Measurements from ENCODE around the gene UNC5A.

DNA sequence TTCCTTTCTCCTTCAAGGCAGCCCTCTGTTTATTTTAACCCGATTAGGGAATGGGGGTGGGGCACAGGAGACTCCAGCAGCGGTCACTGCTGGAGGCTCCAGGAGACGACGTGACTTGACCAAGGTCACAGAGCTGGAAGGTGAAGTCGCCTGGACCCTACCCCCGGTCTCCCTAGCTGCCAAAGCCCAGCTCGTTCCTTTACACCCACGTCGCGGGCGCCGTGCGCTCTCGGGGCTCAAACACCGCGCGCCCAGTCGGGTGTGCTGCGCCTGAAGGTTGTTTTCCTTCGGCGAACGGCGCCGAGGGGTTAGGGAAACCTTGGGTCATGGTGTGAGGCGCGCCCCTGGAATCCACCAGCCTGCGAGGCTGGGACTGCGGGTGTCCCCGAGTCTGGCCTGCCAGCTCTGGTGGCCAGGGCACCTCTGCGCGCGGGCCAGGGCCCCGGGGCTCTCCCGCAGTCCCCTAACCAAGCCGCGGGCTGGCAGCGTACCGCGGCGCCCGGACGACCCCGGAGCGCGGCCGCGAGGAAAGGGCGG, 747 bp upstream of the UNC5A start:
- TF ChIP-seq EP300 (IDR thresholded peaks at IDR 0.05) (no peak), POLR2A (IDR thresholded peaks at IDR 0.05) (no peak)
- TF ChIP-seq, protein P1, sequence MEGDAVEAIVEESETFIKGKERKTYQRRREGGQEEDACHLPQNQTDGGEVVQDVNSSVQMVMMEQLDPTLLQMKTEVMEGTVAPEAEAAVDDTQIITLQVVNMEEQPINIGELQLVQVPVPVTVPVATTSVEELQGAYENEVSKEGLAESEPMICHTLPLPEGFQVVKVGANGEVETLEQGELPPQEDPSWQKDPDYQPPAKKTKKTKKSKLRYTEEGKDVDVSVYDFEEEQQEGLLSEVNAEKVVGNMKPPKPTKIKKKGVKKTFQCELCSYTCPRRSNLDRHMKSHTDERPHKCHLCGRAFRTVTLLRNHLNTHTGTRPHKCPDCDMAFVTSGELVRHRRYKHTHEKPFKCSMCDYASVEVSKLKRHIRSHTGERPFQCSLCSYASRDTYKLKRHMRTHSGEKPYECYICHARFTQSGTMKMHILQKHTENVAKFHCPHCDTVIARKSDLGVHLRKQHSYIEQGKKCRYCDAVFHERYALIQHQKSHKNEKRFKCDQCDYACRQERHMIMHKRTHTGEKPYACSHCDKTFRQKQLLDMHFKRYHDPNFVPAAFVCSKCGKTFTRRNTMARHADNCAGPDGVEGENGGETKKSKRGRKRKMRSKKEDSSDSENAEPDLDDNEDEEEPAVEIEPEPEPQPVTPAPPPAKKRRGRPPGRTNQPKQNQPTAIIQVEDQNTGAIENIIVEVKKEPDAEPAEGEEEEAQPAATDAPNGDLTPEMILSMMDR (IDR thresholded peaks at IDR 0.05) = no peak
